Erythroblast (primary cell): ENCODE measurements around the gene ZNF790.

Experiments used
- GATA1 ChIP-seq: IDR thresholded peaks from 2 replicates; pipeline ENCODE4 v1.6.1; 2011; ENCODE audit warnings: low read depth, mild to moderate bottlenecking, control low read depth, low read length, moderate library complexity
- POLR2A ChIP-seq: IDR thresholded peaks from 2 replicates; pipeline ENCODE4 v1.6.1; 2011; ENCODE audit warnings: mild to moderate bottlenecking, low read length

DNA sequence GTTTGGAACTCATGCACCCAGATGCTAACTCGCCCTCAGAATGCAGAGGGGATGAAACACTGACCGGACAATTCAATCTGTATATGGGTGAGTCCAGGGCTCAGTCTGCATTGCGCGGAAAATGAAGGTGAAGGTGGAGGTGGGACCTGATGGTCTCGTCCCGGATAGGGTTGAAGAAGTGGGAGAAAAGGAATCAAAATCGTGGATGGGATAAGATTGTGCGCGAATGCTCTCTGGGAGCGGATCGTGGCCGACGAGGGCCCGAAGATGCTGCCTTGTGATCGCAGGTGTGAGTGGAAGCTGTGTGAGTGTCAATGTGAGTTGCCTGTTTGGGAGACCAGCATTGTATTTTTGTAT lies 65.0 kb downstream of the ZNF790 start:
- TF ChIP-seq POLR2A (no peak), GATA1 (no peak)
